Hypothalamus (tissue), 51 donors: Measurements from ENCODE around the gene ZNF91.
"Not testable (repeated sequence)": the region's sequence is repeated elsewhere in the genome, so short reads cannot be mapped to it uniquely, and the experiment has no call there.

Source experiments
- DNase-seq, 51 donors: peaks; one replicate each; lab custom pipeline; 2025; lab: John Stamatoyannopoulos, UW

ZNF91 gene

GRCh38 chr19:23395041-23395721 lies at the start of gene ZNF91:
Gene ZNF91, minus strand, starts transcription at chr19:23395471. Its CDS starts 117 bp downstream, at chr19:23395354.
- peak; percentile 63 to 98 (median 91) for DNase-seq

- DNase-seq = no peak
Measured at GRCh38 chr19:23440791-23441190, 45.5 kb upstream of the ZNF91 start.

DNA sequence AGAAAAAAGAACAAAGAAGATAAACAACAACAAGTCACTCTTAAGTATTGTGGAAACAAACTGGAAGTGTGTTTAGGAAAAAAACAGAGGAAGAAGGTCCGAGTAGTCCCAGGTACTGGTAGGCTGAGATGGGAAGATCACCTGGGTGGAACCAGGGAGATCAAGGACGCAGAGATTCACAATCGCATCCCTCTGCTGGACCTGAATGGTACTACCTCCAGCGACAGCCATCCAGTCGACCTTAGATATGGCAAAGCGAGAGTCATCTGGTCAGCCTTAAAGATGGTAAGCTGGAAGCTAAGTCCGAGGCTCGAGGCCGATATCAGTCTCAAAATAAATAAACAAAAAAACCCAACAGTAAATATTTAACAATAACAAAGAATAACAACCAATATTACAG lies 44.9 kb upstream of the ZNF91 start:
- DNase-seq = no peak

GRCh38 chr19:23439623-23440022 lies 44.4 kb upstream of the ZNF91 start:
- DNase-seq = no peak

- no peak for DNase-seq
Measured at GRCh38 chr19:23437901-23438300, 42.6 kb upstream of the ZNF91 start.

DNA sequence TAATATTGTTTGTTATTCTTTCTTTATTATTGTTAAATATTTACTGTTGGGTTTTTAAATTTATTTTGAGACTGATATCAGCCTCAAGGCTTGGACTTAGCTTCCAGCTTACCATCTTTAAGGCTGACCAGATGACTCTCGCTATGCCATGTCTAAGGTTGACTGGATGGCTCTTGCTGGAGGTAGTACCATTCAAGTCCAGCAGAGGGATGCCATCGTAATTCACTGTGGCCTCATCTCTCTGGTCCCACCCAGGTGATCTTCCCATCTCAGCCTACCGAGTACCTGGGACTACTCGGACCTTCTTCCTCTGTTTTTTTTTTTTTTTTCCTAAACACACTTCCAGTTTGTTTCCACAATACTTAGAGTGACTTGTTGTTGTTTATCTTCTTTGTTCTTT lies 41.7 kb upstream of the ZNF91 start:
- no peak for DNase-seq

GRCh38 chr19:23436318-23436717 lies 41.0 kb upstream of the ZNF91 start:
- no peak for DNase-seq

GRCh38 chr19:23420824-23421223 lies 25.6 kb upstream of the ZNF91 start:
- peak in 1 of 51 donors; percentile 3 for DNase-seq

DNA sequence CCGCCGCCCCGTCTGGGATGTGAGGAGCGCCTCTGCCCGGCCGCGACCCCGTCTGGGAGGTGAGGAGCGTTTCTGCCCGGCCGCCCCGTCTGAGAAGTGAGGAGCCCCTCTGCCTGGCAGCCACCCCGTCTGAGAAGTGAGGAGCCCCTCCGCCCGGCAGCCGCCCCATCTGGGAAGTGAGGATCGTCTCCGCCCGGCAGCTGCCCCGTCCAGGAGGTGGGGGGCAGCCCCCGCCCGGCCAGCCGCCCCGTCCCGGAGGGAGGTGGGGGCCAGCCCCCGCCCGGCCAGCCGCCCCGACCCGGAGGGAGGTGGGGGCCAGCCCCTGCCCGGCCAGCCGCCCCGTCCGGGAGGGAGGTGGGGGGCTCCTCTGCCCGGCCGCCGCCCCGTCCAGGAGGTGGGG lies 24.0 kb upstream of the ZNF91 start:
- not testable (repeated sequence) for DNase-seq

- peak in 10 of 51 donors; percentile 0 to 25 (median 4) for DNase-seq
Measured at GRCh38 chr19:23415561-23416191, 20.4 kb upstream of the ZNF91 start.

GRCh38 chr19:23415034-23415433 lies 19.8 kb upstream of the ZNF91 start:
- DNase-seq = no peak

DNA sequence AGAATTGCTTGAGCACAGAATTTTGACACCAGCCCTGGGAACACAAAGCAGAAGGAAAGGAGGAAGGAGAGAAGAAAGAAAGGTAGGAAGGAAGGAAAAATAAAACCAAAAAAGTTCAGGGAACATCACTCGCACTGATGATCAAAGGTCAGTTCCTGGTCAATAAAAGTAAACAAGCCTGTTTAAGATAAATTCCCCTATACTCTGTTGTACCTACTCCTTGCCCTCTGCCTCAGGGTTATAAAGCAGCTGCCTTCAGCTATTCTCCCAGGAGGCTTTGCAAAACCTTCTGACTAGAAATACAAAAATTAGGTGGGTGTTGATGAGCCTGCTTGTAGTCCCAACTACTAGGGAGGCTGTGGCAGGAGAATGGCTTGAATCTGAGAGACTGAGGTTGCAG lies 14.9 kb upstream of the ZNF91 start:
- DNase-seq = no peak

GRCh38 chr19:23409392-23410048 lies 14.2 kb upstream of the ZNF91 start:
- DNase-seq = no peak

DNA sequence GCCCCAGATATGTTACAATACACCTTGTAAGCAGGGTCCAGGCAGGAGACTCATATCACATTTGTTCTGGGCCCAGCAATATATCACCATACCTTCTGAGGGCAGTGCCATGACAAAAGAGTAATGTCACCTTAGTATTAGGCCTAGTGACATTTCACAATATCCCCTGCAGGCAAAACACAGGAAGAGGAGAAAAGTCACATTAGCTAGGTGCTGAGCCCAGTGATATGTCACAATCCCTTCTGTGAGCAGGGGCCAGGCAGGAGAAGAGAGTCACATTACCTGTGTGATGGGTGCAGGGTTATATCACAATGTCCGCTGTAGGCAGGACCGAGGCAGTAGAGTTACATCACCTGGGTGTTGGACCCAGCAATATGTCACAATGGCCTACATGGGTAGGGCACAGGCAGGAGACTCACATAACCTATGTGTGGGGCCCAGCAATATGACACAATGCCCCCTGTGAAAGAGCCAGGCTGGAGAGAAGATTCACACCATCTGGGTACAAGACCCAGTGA lies 12.4 kb upstream of the ZNF91 start:
- DNase-seq = no peak

GRCh38 chr19:23406721-23407120 lies 11.4 kb upstream of the ZNF91 start:
- no peak for DNase-seq

- no peak for DNase-seq
Measured at GRCh38 chr19:23406091-23406490, 10.8 kb upstream of the ZNF91 start.

DNA sequence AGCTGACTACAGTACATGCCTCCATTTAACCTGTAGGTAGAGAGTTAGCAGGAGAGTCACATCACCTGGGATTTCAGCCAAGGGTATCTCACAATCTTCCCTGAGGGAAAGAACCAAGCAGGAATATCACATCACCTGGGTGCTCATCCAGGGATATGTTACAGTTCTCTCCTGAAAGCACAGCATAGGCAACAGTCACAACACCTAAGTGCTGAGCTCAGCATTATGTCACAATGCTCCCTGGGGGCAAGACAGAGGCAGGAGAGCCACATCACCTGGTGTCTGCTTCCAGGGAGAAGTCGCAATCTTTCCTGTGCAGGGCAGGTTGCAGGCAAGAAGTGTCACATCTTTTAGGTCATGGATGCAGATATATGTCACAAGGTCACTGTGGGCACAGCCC lies 9.4 kb upstream of the ZNF91 start:
- DNase-seq = no peak

DNA sequence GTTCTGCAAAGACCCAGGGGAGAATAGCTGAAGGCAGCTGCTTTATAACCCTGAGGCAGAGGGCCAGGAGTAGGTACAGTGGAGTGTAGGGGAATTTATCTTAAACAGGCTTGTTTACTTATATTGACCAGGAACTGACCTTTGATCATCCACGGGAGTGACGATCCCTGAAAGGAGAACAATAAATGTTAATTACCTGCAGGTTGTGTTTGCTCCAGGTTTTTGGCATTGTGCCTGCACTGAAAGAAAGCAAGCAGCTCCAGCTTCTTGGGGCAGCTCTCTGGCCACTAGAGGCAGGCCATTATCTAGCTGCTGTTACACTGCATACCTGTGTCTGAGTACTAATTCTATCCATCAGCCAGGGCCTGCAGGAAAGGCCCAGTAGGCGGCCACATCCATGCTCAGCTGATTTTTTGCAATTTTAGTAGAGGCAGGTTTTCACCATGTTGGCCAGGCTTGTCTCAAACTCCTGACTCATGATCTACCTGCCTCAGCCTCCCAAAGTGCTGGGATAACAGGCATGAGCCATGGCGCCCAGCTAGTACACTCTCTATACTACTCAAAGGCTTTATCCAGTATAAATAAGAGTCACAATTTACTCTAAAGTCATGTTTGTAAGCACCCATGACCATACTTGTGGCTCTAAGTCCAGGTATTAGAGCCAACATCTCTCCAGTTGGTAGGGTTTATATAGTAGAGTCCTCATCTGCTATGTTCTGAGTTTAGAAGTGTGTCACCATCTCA lies 8.5 kb upstream of the ZNF91 start:
- no peak for DNase-seq

DNA sequence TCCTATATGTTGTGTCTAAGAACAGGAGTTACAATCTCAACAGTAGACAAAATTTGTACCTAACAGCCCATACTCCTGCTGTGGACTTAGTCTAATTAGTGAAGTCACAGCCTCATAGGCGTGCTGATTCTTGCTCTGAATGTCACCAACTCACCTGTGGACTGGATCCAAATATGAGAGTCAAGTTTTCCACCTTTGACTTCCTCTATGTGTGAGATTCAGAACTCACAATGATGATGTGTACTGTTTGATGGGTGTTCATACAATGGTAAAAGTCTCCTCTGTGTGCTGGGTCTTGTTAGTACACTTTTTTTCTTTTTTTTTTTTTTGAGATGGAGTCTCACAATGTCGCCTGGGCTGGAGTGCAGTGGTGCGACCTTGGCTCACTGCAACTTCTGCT lies 7.8 kb upstream of the ZNF91 start:
- no peak for DNase-seq

GRCh38 chr19:23402388-23402787 lies 7.1 kb upstream of the ZNF91 start:
- DNase-seq = no peak

GRCh38 chr19:23401086-23401610 lies 5.9 kb upstream of the ZNF91 start:
- DNase-seq = no peak
